NCI-H82 treated with DMSO at 0.1 percent for 48 hours (cell line): Measurements from ENCODE around the gene RBM42.
"Not testable (repeated sequence)": the region's sequence is repeated elsewhere in the genome, so short reads cannot be mapped to it uniquely, and the experiment has no call there.

Experiments used
- DNase-seq: peaks from one replicate; lab custom pipeline; 2025; ENCODE audit not compliant: unreplicated experiment; lab: John Stamatoyannopoulos, UW

RBM42 gene

DNA sequence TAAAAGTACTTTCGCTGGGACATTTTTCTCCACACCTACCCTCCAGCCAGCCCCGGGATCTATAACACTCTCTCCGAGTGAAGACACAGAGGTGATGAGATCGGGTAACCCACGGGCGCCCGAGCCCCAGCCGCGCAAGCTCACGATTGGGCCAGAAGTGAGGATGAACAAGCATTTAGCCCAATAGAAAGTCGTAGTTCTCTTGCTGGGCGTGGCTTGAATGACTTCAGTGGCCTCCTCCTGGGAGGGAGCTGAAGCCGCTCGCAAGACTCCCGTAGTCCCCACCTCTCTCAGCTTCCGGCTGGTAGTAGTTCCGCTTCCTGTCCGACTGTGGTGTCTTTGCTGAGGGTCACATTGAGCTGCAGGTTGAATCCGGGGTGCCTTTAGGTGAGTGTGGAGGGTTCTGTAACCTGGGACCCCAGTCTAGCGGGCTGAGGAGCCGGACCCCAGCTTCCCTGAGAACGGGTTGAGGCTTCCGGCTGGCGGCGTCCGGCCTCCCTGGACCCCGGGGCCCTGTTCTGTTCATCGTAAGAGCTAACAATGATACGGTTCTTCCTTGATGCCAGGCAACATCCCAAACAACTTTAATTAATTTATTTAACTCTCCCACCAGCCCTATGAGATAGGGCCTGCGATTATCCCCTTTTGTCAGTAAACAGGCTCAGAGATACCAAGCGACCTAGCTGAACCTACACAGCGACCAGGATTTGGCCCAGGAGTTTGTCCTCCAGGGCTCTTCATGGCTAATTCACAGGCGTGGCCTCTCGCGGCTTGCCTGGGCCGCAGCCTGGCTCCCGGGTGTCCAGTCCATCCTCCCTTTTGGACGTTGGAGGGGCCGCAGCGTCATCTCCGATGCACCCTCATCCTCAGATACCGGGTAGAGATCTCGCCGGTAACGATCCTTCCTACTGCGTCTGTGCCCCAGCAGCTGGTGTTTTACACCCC is 19.5 kb downstream of the RBM42 start, which contains the start of gene COX6B1:
TSS of gene COX6B1 (plus strand) at position 307 of the 945 bp plus-strand sequence. CDS start 2,921 bp downstream, outside the sequence.
- DNase-seq = peak; percentile 97

DNA sequence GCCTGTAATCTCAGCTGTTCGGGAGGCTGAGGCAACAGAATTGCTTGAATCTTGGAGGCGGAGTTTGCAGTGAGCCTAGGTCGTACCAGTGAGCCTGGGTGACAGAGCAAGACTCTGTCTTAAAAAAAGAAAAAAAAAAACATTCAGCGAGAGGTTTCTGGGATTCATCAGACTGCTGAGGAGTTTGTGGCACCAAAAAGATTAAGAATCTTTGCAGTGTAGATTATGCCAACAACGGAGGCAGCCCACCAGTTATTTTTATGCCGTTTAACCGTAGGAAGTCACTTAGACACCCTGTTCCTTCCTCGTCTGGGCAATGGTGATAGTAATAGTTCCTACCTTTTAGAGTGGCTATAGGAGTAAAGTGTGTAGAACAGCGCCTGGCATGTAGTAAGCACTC is 21.7 kb downstream of the RBM42 start:
- no peak for DNase-seq

DNA sequence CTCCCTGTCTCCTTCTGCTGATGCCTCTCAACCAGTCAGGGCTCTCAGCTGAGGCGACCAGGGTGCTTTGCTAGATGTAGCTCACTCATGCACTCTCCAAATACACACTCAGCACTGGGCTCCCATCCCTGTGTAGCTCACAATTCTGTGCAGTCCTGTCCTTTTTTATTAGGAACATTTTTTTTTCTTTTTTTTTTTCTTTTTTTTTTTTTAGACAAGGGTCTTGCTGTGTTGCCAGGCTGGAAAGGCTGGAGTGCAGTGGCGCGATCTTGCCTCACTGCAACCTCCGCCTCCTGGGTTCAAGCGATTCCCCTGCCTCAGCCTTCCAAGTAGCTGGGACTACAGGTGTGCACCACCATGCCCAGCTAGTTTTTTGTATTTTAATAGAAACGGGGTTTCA is 26.0 kb downstream of the RBM42 start:
- DNase-seq = not testable (repeated sequence)

DNA sequence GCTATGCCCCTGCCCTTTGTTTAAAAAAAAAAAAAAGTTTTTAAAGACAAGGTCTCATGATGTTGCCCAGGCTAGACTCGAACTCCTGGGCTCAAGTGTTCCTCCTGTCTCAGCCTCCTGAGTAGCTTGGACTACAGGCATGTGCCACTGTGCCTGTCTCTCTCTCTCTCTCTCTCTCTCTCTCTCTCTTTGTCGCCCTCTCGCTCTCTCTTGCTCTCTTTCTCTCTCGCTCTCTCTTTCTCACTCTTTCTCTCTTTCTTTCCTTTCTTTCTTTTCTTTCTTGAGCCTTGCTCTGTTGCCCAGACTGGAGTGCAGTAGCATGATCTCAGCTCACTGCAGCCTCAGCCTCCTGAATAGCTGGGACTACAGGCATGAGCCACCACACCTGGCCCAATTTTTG is 26.8 kb downstream of the RBM42 start:
- DNase-seq = no peak

DNA sequence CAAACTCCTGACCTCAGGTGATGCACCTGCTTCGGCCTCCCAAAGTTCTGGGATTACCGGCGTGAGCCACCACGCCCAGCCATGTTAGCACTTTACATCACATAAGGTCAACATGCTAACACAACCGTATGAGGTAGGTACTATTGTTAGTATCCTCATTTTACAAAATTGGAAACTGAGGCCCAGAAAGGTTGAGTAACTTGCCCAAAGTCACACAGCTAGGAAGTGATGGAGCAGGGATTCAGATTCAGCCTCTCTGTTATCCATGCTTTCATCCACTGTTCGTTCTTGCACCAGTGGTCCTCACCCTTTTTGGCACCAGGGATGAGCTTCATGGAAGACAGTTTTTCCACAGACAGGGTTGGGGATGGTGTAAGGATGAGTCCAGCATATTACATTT is 27.9 kb downstream of the RBM42 start:
- DNase-seq = no peak

DNA sequence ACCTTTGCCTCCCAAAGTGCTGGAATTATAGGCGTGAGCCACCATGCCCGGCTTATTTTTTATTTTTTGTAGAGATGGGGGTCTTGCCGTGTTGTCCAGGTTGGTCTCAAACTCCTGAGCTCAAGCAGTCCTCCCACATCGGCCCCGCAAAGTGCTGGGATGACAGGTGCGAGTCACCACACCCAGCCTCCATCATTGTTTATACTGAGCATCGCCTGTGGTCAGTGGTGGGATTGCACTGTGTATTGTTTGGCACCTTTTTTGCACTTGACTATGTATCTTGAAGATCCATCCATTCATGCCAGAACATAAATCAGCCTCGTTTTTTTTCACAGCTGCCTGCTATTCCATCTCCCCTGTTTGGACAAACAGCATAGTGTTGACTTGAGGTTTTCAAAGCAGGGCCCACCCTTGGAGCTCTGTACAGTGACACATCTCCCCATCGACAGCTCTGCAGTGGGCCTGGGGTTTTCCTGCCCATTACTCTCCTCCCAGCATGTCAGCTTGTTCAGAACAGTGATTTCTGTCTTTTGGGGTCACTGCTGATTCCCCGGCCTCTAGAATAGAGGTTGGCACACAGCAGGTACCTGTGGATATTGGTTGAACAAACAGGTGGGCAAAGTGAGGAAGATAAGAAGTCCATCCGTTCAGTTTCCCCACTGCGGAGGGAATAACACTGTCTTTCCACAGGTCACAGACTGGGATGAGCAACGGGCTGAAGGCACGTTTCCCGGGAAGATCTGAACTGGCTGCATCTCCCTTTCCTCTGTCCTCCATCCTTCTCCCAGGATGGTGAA is 29.3 kb downstream of the RBM42 start:
- DNase-seq = no peak

DNA sequence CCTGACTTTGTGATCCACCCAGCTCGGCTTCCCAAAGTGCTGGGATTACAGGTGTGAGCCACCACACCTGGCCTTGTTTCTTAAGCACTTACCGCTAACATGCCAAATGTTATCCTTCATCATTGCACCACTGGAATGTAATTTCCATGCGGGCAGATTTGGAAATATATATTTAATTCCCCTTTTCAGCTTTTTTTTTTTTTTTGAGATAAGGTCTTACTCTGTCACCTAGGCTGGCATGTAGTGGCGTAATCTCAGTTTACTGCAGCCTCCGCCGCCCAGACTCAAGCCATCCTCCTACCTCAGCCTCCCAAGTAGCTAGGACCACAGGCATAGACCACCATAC is 33.1 kb downstream of the RBM42 start:
- DNase-seq = no peak

DNA sequence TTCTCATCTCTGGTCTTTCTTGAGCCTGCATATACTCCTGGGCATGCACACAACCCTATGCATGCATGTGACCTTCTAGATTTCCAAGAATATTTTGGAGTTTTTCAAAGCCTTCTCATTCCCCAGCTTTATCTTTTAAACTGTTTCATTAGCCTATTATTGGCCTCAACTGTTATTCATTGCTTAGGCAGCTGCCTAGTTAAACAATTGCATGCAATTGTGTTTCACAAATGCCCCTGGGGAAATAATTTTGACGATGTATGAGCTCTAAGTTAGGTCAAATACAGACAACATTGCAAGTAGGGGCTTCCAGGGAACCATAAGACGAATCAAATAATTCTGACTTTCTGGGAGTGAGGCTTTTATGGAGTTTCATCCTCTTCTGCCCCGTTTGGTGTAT is 35.1 kb downstream of the RBM42 start:
- no peak for DNase-seq

DNA sequence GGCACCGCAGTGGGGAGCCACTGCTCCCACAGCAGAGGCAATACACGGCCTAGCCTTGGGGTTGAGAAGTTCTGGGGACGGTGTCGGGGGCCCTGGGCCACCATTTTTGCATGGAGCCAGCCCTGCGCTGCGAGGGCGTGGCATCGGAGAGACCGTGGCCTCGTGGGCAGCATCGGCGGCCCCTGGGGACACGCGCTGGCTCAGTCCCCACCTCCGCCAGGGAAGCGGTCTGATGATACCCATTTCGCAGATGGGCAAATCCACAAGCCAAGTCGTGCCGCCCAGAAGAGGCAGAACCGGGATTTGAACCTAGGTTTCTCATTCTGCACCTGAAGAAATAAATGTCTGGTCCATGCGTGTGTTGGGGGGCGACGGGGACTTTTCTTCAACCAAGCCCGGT is 36.3 kb downstream of the RBM42 start:
- DNase-seq = no peak

DNA sequence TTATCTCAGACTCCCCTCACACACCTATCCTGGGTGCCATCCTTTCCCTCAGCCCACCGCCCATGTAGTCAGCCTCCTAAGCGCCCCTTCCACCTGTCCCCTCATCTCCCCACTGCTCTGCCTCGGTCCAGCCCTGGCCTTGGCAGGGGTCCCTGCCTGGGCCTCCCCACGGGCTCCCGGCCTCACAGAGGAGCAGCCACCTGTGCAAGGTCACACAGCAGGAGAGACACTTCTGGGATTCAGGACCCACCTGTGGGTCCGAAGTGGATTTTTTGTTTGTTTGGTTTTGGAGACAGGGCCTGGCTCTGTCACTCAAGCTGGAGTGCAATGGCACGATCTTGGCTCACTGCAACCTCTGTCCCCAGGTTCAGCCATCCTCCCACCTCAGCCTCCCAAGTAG is 36.8 kb downstream of the RBM42 start:
- DNase-seq = no peak

DNA sequence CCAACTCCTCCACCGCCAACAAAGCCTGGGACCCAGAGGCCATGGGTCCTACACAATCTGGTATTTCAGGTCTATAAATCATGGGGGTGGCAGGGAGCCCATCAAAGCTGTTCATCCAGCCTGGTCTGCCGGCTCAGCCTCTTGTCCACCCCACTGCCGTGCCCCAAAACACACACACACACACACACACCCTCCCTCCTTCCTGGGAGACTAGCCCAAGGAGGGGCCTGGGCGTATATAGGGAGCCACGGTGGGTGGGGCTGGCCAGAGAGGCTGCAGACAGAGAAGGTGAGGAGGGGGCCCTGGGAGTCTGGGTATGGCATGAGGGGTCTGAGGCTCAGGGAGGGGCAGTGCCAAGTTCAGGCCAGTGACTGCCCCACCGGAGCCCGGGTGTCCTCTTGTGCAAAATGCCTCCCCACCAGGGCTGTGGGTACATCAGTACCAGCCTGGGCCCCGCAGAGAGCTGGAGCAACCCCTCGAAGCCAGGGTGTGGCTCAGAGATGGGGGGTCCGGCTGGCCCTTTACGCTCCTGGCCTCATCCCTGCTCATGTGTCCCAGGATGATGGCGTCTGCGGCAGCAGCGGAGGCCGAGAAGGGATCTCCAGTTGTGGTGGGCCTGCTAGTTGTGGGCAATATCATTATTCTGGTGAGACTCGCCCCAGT is 37.5 kb downstream of the RBM42 start, which contains the start of gene UPK1A:
TSS of gene UPK1A (plus strand) at position 267 of the 663 bp plus-strand sequence. CDS start at position 563, 296 bp downstream.
- no peak for DNase-seq

DNA sequence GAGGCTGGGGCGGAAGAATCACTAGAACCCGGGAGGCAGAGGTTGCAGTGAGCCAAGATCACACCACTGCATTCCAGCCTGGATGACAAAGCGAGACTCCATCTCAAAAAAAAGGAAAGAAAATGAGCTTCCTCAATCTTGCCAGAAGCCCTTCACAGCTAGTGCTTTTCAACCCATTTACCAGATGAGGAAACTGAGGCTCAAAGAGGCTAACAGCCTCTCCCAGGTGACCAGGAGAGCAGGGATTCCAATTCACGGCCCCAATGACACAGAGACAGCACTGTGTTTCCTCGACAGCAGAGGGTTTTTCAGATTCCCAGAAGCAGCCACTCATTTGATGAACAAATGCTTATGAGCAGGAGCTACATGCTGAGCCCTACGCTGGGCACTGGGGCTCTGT is 40.7 kb downstream of the RBM42 start:
- no peak for DNase-seq

DNA sequence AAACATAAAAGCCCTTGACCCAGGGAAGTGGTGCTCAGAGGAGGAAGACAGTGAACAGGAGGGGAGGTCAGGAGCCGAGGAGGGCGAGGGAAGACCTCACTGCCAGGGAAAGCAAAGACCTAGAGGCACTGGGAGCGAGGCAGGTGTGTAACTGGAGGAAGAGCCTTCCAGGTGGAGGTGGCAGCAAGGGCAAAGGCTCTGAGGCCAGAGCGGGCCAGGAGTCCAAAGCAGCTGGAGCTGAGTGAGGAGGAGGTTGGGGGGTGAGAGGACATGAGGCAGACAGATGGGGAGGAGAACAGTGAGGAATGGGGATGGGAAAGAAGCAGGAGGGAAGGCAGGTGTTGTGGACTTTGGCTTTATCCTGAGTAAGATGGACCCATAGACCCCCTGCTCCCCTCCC is 41.1 kb downstream of the RBM42 start:
- no peak for DNase-seq

DNA sequence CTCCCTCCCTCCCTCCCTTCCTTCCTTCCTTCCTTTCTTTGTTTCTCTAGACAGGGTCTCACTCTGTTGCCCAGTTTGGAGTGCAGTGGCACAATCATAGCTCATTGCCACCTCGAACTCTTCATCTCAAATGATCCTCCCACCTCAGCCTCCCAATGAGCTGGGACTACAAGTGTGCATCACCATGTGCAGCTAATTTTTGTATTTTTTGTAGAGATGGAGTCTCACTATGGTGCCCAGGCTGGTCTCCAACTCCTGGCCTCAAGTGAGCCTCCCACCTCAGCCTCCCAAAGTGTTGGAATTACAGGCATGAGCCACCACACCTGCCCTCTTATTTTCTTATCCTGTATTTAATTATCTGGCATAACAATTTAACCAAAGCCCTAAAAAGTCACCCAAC is 41.9 kb downstream of the RBM42 start:
- DNase-seq = no peak

DNA sequence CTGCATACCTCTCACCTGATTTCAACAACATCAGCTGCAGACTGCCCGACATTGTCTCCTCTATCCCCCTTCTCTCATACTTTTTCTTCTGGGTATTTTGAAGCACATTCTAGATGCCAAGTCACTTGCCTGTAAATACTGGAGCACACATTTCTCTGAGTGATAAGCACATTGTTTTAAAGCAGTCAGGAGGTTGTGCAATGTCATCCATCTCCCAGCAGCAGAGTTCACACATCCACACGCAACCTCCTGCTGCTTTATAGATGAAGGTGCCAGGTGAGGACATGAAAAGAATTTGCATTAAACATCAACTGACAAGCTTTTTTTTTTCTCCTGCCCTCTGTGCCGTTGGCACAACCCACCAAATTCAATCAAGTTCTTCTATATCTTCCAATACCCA is 43.0 kb downstream of the RBM42 start:
- DNase-seq = no peak

DNA sequence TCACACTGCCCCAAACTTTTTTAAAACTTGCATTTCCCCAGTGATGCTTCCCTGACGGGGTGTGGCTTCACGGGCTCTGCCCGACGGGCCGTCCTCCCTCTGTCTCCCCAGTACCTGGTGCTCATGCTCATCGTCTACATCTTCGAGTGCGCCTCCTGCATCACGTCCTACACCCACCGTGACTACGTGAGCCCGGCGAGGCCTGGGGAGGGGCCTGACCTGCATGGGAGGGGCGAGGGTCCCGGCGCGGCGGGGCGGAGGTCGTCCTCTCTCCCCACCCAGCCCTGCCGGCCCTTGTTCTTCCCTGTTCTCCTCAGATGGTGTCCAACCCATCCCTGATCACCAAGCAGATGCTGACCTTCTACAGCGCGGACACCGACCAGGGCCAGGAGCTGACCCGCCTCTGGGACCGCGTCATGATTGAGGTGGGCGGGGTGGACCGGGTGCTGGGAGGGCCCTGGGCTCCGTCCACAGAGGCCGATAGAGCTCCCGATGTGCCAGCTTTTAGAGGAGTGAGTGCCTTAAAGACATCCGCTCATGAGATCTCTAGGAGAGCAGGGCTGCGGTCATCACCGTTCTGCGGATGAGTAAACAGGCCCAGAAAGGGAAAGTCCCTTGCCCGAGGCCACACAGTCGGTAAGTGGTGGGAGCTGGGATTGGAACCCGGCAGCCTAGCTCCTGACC is 44.4 kb downstream of the RBM42 start:
- no peak for DNase-seq

DNA sequence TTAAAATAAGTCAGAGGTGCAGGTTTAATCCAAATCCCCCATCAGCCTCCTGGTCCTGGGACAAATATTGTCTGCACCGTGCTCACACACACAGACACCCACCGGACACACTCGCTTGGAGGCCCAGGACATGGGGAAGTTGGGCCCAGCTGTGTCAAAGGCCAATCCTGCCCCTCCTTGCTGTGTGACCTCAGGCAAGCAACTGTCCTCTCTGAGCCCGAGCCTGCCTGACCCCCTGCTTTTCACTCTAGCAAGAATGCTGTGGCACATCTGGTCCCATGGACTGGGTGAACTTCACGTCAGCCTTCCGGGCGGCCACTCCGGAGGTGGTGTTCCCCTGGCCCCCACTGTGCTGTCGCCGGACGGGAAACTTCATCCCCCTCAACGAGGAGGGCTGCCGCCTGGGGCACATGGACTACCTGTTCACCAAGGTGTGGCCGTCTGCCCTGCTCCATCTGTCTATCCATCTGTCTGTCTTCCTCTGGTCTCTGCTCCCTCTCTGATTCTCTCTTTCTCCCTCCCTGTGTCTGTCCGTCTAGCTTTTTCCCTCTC is 46.8 kb downstream of the RBM42 start:
- DNase-seq = no peak
